ENCODE results near the gene ZFP28.

ZFP28 gene

DNA sequence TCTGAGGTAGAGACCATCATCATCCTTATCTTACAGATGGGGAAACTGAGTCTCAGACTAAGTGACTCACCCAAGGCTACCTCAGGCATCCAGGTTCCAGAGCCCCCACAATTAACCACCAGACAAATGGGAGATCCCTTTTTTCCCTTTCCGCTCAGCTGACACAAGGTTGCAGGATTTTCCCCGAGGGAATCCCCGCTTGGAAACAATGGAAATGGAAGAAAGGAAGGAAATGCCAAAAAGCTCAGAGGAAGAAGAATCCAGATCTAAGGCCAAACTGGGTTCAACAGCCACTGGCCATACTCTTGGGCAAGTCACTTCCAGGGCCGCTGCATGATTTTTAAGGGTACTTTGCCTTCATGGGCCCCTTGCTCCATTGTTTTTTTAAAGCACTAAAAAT, 57.9 kb downstream of the ZFP28 start:
- DNase-seq = no peak

DNA sequence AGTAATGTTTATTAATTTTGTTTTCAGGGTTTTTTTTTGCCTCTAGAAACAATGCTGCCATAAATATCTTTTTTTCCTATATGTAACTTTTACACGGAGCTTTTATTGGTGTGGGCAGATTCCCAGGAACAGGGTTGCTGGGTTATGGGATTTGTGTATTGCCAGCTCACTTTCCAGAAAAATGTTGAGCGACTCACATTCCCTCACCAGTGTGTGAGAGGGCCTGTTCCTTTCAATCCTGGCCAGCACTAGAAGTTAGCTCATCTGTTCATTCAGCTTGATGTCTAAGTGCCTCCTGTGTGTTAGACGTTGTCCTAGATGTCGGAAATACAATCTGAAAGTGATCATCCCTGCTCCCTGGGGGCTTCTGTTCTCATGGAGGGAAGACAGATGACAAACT, 58.9 kb downstream of the ZFP28 start:
- no peak for DNase-seq

DNA sequence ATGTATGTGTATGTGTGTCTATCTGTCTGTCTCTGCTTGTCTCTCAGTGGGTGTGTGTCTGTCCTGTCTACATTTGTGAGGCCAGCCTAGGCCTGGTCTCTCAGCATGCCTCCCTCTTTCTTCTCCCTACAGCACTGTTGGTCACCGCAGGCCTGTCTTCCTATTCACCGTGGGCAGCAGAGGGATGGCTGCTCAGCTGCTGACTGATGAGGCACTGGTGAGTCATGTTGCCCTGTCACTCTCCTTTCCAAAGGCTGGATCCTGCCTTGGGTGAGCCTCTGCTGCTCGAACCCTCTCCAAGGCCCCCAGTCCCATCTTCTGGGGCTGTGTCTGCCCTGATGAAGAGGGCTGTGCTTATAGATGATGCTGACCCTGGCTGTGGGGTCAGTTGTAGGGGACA, 62.6 kb downstream of the ZFP28 start:
- no peak for DNase-seq

DNA sequence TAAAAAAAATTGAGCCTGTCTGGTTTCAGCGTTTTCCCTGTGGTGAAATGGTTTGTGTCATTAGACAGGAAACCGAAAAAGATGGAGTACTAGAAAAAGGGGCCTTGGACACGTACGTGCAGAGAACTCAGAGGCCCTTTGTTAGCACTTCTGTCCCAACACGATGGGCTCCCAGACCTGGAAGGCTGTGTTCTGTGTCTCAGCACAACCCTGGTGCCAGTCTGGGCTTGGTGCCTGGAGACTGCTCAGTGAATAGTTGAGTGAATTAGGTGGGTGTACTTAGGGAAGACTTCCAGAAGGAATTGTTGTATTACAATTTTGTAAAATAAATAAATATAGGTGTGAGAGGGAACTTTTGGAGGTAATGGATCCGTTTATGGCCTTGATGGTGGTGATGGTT, 65.1 kb downstream of the ZFP28 start:
- no peak for DNase-seq
